SU-DHL-6 (cell line): Measurements from ENCODE around the gene SPN.

Experiments
- CTCF ChIP-seq: fragments of 200-600 bp; sonication (generic); IDR thresholded peaks from one replicate; pipeline ENCODE4 v1.5.1; 2017; ENCODE audit warnings: antibody characterized with exemption, mild to moderate bottlenecking, low read length, moderate library complexity; ENCODE audit not compliant: insufficient read depth, poor library complexity, severe bottlenecking
- EZH2phosphoT487 ChIP-seq: fragments of 200-600 bp; sonication (generic), shearing (Covaris generic); conservative IDR thresholded peaks from 2 replicates; pipeline ENCODE4 v1.6.1; 2018; ENCODE audit warnings: mild to moderate bottlenecking, antibody characterized with exemption, low read length, moderate library complexity, mixed read lengths

DNA sequence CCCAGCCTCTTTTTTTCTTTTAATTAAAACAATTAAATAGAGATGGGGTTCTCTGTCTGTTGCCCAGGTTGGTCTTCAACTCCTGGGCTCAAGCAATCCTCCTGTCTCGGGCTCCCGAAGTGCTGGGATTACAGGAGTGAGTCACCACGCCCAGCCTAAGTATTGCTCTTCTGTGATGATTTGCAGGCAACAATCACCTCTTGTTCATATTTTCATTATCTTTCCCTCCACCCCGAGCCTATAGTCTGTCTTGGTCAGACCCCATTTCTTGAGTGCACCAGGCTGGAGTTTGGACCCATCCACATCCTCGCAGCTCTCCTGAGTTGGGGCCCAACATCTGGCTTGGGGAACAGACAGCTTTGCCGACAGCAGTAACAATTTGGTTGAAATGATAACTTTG lies 4.3 kb upstream of the SPN start:
- no peak for TF ChIP-seq CTCF
- no peak for TF ChIP-seq EZH2phosphoT487
